ENCODE measurements around the gene ZBP1.

DNA sequence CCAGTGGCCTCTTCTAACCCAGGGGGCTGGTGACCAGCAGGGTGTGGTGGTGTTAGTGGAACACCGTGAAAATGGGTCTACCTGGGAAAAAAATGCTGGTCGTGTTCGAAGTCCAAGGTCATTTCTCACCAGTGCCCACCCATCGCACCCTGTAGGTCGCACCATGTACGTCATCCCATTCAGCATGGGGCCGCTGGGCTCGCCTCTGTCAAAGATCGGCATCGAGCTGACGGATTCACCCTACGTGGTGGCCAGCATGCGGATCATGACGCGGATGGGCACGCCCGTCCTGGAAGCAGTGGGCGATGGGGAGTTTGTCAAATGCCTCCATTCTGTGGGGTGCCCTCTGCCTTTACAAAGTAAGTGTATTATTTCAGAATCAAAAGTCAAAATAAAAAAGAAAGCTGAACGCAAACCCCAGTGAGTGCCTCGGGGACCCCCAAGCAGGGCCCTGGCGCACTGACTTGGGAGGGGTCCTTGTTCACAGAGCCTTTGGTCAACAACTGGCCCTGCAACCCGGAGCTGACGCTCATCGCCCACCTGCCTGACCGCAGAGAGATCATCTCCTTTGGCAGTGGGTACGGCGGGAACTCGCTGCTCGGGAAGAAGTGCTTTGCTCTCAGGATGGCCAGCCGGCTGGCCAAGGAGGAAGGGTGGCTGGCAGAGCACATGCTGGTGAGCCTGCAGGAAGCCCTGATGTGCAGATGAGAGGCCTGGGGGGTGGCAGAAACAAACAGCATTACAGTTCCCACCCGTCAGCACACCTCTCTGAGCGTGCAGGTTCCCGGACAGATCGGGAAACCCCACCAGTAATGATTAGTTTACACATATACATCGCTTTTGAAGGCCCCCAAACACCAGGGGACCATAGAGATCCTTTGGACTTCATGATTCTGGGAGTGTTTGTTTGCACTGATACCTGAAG is 57.4 kb downstream of the ZBP1 start:
- TF ChIP-seq REST (IDR thresholded peaks at IDR 0.05; ENCODE audit: low read depth, low read length) (no peak), EZH2 (IDR thresholded peaks at IDR 0.05; ENCODE audit: borderline replicate concordance, control insufficient read depth, low read depth, low read length) (no peak), GABPA (IDR thresholded peaks at IDR 0.05; ENCODE audit: low read depth) (no peak), RBBP5 (conservative IDR thresholded peaks at IDR 0.05) (no peak), IRF3 (IDR thresholded peaks at IDR 0.05) (no peak), POLR2AphosphoS5 (IDR thresholded peaks at IDR 0.05; ENCODE audit: low read length) (no peak), POLR2A (IDR thresholded peaks at IDR 0.05; ENCODE audit: low read depth, low read length) (no peak)
- TF ChIP-seq, protein P1, sequence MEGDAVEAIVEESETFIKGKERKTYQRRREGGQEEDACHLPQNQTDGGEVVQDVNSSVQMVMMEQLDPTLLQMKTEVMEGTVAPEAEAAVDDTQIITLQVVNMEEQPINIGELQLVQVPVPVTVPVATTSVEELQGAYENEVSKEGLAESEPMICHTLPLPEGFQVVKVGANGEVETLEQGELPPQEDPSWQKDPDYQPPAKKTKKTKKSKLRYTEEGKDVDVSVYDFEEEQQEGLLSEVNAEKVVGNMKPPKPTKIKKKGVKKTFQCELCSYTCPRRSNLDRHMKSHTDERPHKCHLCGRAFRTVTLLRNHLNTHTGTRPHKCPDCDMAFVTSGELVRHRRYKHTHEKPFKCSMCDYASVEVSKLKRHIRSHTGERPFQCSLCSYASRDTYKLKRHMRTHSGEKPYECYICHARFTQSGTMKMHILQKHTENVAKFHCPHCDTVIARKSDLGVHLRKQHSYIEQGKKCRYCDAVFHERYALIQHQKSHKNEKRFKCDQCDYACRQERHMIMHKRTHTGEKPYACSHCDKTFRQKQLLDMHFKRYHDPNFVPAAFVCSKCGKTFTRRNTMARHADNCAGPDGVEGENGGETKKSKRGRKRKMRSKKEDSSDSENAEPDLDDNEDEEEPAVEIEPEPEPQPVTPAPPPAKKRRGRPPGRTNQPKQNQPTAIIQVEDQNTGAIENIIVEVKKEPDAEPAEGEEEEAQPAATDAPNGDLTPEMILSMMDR (IDR thresholded peaks at IDR 0.05 in 2 of 3, conservative IDR thresholded peaks at IDR 0.05 in 1 of 3; ENCODE audit: control insufficient read depth in 2 of 3, extremely low read depth in 1 of 3, insufficient read depth in 1 of 3, low read depth in 3 of 3, low read length in 3 of 3) = no peak
